K562 (cell line): Measurements from ENCODE around the gene PEAR1. TPM values are rescaled to one million over a fixed set of nuclear protein-coding genes. Genes with fewer than 3 reads are reported as not detected.

ENCODE experiments used
- ATAC-seq: fragments of 200-7000 bp; cut with Tn5 transposase; 3 replicates; pipeline ENCODE4 v1.9.1; 2020; ENCODE audit warnings: moderate library complexity
- BruUV-seq: library from RNA; stranded (reverse); fragments of 400-500 nt; replicated peaks from 2 replicates; lab custom pipeline; 2021; lab: Mats Ljungman, UMichigan
- CTCF ChIA-PET: fragments of 300-600 bp; formaldehyde crosslinking; extraction: SDS; loops from one replicate; lab custom pipeline; 2021; ENCODE audit warnings: low intra/inter-chr PET ratio; lab: Yijun Ruan, JAX
- POLR2A ChIA-PET: fragments of 300-600, 350-650 bp; sonication (Branson Sonifier 250); formaldehyde crosslinking; extraction: SDS; loops from one replicate; lab custom pipeline; 2021; ENCODE audit warnings: antibody characterized with exemption, inconsistent platforms; lab: Yijun Ruan, JAX
- DNase-seq, 4 experiments: peaks; one replicate each; pipeline versions ENCODE4 v3.0.0 to v3.0.0-alpha.2; 2011 to 2018; ENCODE audit warnings: low spot score in 3 of 4, mixed read lengths in 3 of 4; ENCODE audit errors: extremely low read depth in 1 of 4
- FAIRE-seq: peaks from 2 replicates; lab custom pipeline; 2011; peaks lifted over from hg19 to GRCh38; lab: Jason Lieb, UNC
- H2AFZ ChIP-seq: 2 replicates; pipeline ENCODE4 v1.6.0; 2011; ENCODE audit warnings: low read depth, low read length, control low read depth, inconsistent platforms
- H3K27ac ChIP-seq: fragments of 200-600 bp; 3 replicates; pipeline ENCODE4 v1.8.0; 2011; ENCODE audit warnings: low read depth, mild to moderate bottlenecking, control low read depth, inconsistent platforms, low read length, moderate library complexity, mixed read lengths; ENCODE audit errors: extremely low read depth
- H3K27me3 ChIP-seq, 2 experiments: fragments of 300-600 bp in 1 of 2; 2 replicates in 1 of 2; 3 replicates in 1 of 2; pipeline versions ENCODE4 v1.6.0 to v1.8.0; 2011; ENCODE audit warnings: inconsistent platforms in 2 of 2, low read length in 2 of 2, mild to moderate bottlenecking in 1 of 2, mixed read lengths in 1 of 2, moderate library complexity in 1 of 2; ENCODE audit not compliant: control insufficient read depth in 2 of 2, insufficient read depth in 2 of 2
- H3K36me3 ChIP-seq: fragments of 300-600 bp; 3 replicates; pipeline ENCODE4 v1.8.0; 2011; ENCODE audit warnings: mild to moderate bottlenecking, low read length, inconsistent platforms; ENCODE audit not compliant: control insufficient read depth, insufficient read depth
- H3K4me1 ChIP-seq, 2 experiments: fragments of 200-600 bp in 1 of 2; replicated peaks in 1 of 2; 2 replicates in 1 of 2; 3 replicates in 1 of 2; pipeline versions ENCODE4 v1.5.1 to v1.8.0; 2011; ENCODE audit warnings: inconsistent platforms in 2 of 2, low read length in 2 of 2, mild to moderate bottlenecking in 1 of 2, mixed read lengths in 1 of 2, moderate library complexity in 1 of 2; ENCODE audit not compliant: control insufficient read depth in 2 of 2, insufficient read depth in 2 of 2
- H3K4me2 ChIP-seq: 2 replicates; pipeline ENCODE4 v1.6.1; 2011; ENCODE audit warnings: low read length, control low read depth, inconsistent platforms, mixed read lengths; ENCODE audit not compliant: insufficient read depth
- H3K4me3 ChIP-seq: fragments of 200-600 bp; sonication (generic), shearing (Covaris generic); 2 replicates; pipeline ENCODE4 v1.5.1; 2016; ENCODE audit warnings: control low read depth, inconsistent platforms
- H3K79me2 ChIP-seq: fragments of 200-600 bp; 3 replicates; pipeline ENCODE4 v1.8.0; 2011; ENCODE audit warnings: low read length, inconsistent platforms; ENCODE audit not compliant: control insufficient read depth, insufficient read depth
- H3K9ac ChIP-seq, 2 experiments: 2 replicates each; pipeline versions ENCODE4 v1.6.0 to v1.6.1; 2011; ENCODE audit warnings: low read depth in 2 of 2, low read length in 2 of 2, control low read depth in 1 of 2, inconsistent platforms in 1 of 2, mild to moderate bottlenecking in 1 of 2, mixed read lengths in 1 of 2; ENCODE audit not compliant: insufficient read depth in 1 of 2
- H3K9me1 ChIP-seq: one replicate; pipeline ENCODE4 v1.6.0; 2011; ENCODE audit warnings: inconsistent platforms, mild to moderate bottlenecking, low read length, moderate library complexity; ENCODE audit not compliant: control insufficient read depth, insufficient read depth
- H3K9me3 ChIP-seq: replicated peaks from 2 replicates; pipeline ENCODE4 v1.5.1; 2011; ENCODE audit warnings: low read depth, low read length, inconsistent platforms; ENCODE audit not compliant: control insufficient read depth, insufficient read depth
- H4K20me1 ChIP-seq: replicated peaks from 2 replicates; pipeline ENCODE4 v1.6.1; 2011; ENCODE audit warnings: low read length, inconsistent platforms, mixed read lengths; ENCODE audit not compliant: control insufficient read depth, insufficient read depth
- FOXA3 ChIP-seq, 2 experiments: fragments of 450-650 bp in 1 of 2; sonication (generic) in 1 of 2; formaldehyde crosslinking; IDR thresholded peaks in 1 of 2; conservative IDR thresholded peaks in 1 of 2; 2 replicates each; pipeline versions ENCODE4 v1.4.0 to v1.8.0; 2020 to 2022; ENCODE audit warnings: mild to moderate bottlenecking in 2 of 2, missing genetic modification reagents in 1 of 2
- FOXP1 ChIP-seq: sonication (generic); formaldehyde crosslinking; IDR thresholded peaks from 2 replicates; pipeline ENCODE4 v1.8.0; 2022; ENCODE audit warnings: mild to moderate bottlenecking, missing genetic modification reagents
- NFIC ChIP-seq: fragments of 450-650 bp; IDR thresholded peaks from 2 replicates; pipeline ENCODE4 v1.6.1; 2017; ENCODE audit warnings: mild to moderate bottlenecking, inconsistent platforms
- NRF1 ChIP-seq, 2 experiments: fragments of 450-650 bp; IDR thresholded peaks in 1 of 2; conservative IDR thresholded peaks in 1 of 2; 2 replicates each; pipeline ENCODE4 v1.6.1; 2014; ENCODE audit warnings: mild to moderate bottlenecking in 2 of 2
- ZNF695 ChIP-seq: fragments of 450-650 bp; formaldehyde crosslinking; IDR thresholded peaks from 2 replicates; pipeline ENCODE4 v1.4.0; 2020; ENCODE audit warnings: mild to moderate bottlenecking, moderate library complexity
- WGBS: fragments of 100-300 bp; shearing (Covaris generic); methylation state at CpG from one replicate; pipeline ENCODE4 v1.1.6; 2016; ENCODE audit warnings: low coverage, mixed read lengths; ENCODE audit not compliant: insufficient coverage; ENCODE audit errors: missing lambda C conversion rate; 5-methylcytosine and 5-hydroxymethylcytosine counted together
- in situ Hi-C: fragments of 300-500 bp; cut with MboI; formaldehyde crosslinking; loops from 4 replicates; pipeline ENCODE4 v1.15.0; 2018; ENCODE audit warnings: inconsistent platforms, mixed read lengths
- intact Hi-C: fragments of 100-400 bp; cut with micrococcal nuclease; formaldehyde crosslinking; loops from 2 replicates; pipeline ENCODE4 v1.14.2; 2022
- polyA plus RNA-seq, 8 experiments: library from polyadenylated mRNA; depleted of rRNA in 4 of 8; stranded (reverse) in 5 of 8; unstranded in 3 of 8; fragments of >200 nt; fragmentation: Nextera tagmentation in 2 of 8; fragmentation: Illumina TruSeq in 1 of 8; extraction: Ambion mirVana in 2 of 8; extraction: Trizol in 1 of 8; gene quantifications; 2 replicates each; pipeline versions ENCODE4 v1.2.1 to v1.2.3, GENCODE V29; 2011 to 2014; ENCODE audit warnings: inconsistent platforms in 1 of 8, missing spikeins in 1 of 8
- total RNA-seq, 7 experiments: library from RNA; depleted of rRNA in 6 of 7; stranded (reverse); fragments of >200 nt in 6 of 7; fragmentation: Illumina TruSeq in 2 of 7; extraction: Trizol in 2 of 7; gene quantifications; 2 replicates each; pipeline versions ENCODE4 v1.2.1 to v1.2.3, GENCODE V29; 2011 to 2021; ENCODE audit warnings: low replicate concordance in 1 of 7
- TF ChIP-seq, protein P1 (sequence below): sonication (generic); formaldehyde crosslinking; IDR thresholded peaks from 2 replicates; pipeline ENCODE4 v1.8.0; 2022; ENCODE audit warnings: missing genetic modification reagents, mild to moderate bottlenecking, moderate library complexity, borderline replicate concordance
- TF ChIP-seq, protein P2 (sequence below): sonication (generic); formaldehyde crosslinking; IDR thresholded peaks from 2 replicates; pipeline ENCODE4 v1.8.1; 2023; ENCODE audit warnings: missing genetic modification reagents, mild to moderate bottlenecking, borderline replicate concordance

Gene PEAR1
- total and polyA plus RNA-seq, 9 of the 15 experiments (the other 6 are each of a cell fraction or from before 2014, with no cell fraction given), result 0.87 to 13.9 (median 6.1) TPM

DNA sequence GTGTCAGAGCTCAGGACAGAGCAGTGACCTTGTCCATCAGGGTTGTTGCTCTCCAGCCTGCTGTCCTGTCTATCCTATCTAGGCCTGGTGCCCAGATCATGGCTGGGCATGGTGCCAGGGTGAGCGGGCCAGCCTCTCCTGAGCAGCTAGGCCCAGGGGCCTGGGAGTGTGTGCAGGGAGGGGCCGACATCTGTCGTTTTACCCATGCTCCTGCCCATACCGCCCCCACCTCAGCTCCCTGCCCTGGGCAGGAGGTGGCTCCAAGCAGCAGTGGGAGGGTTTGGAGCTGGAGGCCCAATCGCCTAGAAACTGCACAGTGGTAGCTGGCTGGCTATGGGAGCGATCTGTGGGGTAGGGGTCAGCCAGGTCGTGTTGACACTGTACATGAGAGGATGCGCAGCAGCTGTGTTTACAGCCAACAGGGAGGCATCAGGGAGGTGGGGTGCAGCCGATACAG, 41.1 kb upstream of the PEAR1 start:
- 11% methylated on average over 8 of the region's 9 CpGs for WGBS
- H3K9ac ChIP-seq, result no peak overlapping the region; a peak in 1 of 4 replicates
- no peak overlapping the region for H3K27ac ChIP-seq
- H3K36me3 ChIP-seq, result no peaks in the 10 kb centered on the region
- DNase-seq, result no peak
- no peak overlapping the region for H3K4me2 ChIP-seq
- ATAC-seq, result peak; percentile 42
- 0 out of 5 replicates have a peak, but pooled peaks cover 0 to 2% of the 10 kb centered on the region in 2 experiments for H3K27me3 ChIP-seq
- no peaks in the 10 kb centered on the region for H3K79me2 ChIP-seq
- TF ChIP-seq, protein P1, sequence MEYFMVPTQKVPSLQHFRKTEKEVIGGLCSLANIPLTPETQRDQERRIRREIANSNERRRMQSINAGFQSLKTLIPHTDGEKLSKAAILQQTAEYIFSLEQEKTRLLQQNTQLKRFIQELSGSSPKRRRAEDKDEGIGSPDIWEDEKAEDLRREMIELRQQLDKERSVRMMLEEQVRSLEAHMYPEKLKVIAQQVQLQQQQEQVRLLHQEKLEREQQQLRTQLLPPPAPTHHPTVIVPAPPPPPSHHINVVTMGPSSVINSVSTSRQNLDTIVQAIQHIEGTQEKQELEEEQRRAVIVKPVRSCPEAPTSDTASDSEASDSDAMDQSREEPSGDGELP (CRISPR knock-in tag), result 0 out of 2 replicates have a peak, but pooled peaks have one; percentile 17
- peak; percentile 28; the same call in 1 of the 2 replicates for TF ChIP-seq NFIC
- TF ChIP-seq NRF1 (conservative IDR thresholded peaks at IDR 0.05 in 1 of 2, IDR thresholded peaks at IDR 0.05 in 1 of 2), result peak; percentile 62 to 63
- TF ChIP-seq FOXA3 (CRISPR knock-in tag; conservative IDR thresholded peaks at IDR 0.05 in 1 of 2, IDR thresholded peaks at IDR 0.05 in 1 of 2), result peak in 1 of 2 experiments; percentile 67; a peak in 1 of 4 replicates
- TF ChIP-seq, protein P2, sequence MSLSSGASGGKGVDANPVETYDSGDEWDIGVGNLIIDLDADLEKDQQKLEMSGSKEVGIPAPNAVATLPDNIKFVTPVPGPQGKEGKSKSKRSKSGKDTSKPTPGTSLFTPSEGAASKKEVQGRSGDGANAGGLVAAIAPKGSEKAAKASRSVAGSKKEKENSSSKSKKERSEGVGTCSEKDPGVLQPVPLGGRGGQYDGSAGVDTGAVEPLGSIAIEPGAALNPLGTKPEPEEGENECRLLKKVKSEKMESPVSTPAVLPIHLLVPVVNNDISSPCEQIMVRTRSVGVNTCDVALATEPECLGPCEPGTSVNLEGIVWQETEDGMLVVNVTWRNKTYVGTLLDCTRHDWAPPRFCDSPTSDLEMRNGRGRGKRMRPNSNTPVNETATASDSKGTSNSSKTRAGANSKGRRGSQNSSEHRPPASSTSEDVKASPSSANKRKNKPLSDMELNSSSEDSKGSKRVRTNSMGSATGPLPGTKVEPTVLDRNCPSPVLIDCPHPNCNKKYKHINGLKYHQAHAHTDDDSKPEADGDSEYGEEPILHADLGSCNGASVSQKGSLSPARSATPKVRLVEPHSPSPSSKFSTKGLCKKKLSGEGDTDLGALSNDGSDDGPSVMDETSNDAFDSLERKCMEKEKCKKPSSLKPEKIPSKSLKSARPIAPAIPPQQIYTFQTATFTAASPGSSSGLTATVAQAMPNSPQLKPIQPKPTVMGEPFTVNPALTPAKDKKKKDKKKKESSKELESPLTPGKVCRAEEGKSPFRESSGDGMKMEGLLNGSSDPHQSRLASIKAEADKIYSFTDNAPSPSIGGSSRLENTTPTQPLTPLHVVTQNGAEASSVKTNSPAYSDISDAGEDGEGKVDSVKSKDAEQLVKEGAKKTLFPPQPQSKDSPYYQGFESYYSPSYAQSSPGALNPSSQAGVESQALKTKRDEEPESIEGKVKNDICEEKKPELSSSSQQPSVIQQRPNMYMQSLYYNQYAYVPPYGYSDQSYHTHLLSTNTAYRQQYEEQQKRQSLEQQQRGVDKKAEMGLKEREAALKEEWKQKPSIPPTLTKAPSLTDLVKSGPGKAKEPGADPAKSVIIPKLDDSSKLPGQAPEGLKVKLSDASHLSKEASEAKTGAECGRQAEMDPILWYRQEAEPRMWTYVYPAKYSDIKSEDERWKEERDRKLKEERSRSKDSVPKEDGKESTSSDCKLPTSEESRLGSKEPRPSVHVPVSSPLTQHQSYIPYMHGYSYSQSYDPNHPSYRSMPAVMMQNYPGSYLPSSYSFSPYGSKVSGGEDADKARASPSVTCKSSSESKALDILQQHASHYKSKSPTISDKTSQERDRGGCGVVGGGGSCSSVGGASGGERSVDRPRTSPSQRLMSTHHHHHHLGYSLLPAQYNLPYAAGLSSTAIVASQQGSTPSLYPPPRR, result 0 out of 2 replicates have a peak, but pooled peaks have one; percentile 19
- no peak for TF ChIP-seq FOXP1 (CRISPR knock-in tag)
- no peak for TF ChIP-seq ZNF695 (CRISPR knock-in tag)
- intact Hi-C loops (no loop called here), in situ Hi-C loops (no loop called here)
- H3K4me3 ChIP-seq, result no peak overlapping the region
- H3K9me3 ChIP-seq, result no peaks in the 10 kb centered on the region
- H3K4me1 ChIP-seq, result peaks cover 23 to 36% of the 10 kb centered on the region in 2 experiments; a peak in 4 of 5 replicates
- H2AFZ ChIP-seq, result no peak overlapping the region
- CTCF ChIA-PET, result no interaction called here
- FAIRE-seq, result no peak
- no peaks in the 10 kb centered on the region for H3K9me1 ChIP-seq
- no TSS peak for BruUV-seq
- no peaks in the 10 kb centered on the region for H4K20me1 ChIP-seq
- POLR2A ChIA-PET, result interaction anchor here (1.1 to 1.2 kb wide), 2 partner anchors 16 to 37 kb away, joined by 3 read pairs; no protein-coding TSS in a partner anchor
